ENCODE measurements around the gene SNED1.

DNA sequence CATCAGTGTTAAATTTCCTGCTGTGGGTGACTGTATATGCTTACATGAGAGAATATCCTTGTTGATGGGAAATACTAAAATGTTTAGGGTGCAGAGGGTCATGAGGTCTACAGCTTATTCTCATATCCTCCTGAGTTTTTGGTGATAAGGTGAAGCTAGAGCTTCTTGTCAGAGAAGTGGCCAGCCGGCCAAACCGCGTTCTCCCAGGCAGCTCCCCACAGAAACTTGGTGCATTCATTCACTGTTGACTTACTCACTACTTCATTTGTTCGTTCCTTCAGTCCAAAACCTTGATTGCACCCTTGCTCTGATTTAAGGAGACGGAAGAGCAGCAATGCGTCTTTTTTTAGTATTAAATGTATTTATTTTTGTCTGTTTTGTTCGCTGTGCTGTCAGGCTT lies 8.7 kb downstream of the SNED1 start:
- TF ChIP-seq REST (IDR thresholded peaks at IDR 0.05; ENCODE audit: unreplicated experiment) (no peak), CTCF (conservative IDR thresholded peaks at IDR 0.05; ENCODE audit: low read depth in 2 of 2) (no peak), EZH2 (IDR thresholded peaks at IDR 0.05; ENCODE audit: low read depth, unreplicated experiment) (no peak), JUNB (IDR thresholded peaks at IDR 0.05; ENCODE audit: unreplicated experiment) (no peak), POLR2AphosphoS5 (IDR thresholded peaks at IDR 0.05; ENCODE audit: low read depth) (no peak), EZH2phosphoT487 (IDR thresholded peaks at IDR 0.05; ENCODE audit: unreplicated experiment) (no peak), ETS1 (IDR thresholded peaks at IDR 0.05) (no peak), ZNF114 (CRISPR knock-in tag; IDR thresholded peaks at IDR 0.05) (no peak), CREB1 (CRISPR knock-in tag; IDR thresholded peaks at IDR 0.05; ENCODE audit: low read depth) (no peak), ZNF331 (CRISPR knock-in tag; IDR thresholded peaks at IDR 0.05; ENCODE audit: low read depth) (no peak)

Measured in GM23338 (cell line).